Stimulated activated CD8-positive, alpha-beta memory T cell treated with anti-CD3 and anti-CD28 coated beads, Interleukin-15, amount 100 ng/mL, for 48 hours (primary cell): ENCODE measurements around the gene FIGNL1.

Source experiments
- DNase-seq, 2 donors: peaks; one replicate each; pipeline ENCODE4 v3.0.0-alpha.2; 2020; ENCODE audit warnings: low read depth in 2 of 2

The FIGNL1 gene, protein sequence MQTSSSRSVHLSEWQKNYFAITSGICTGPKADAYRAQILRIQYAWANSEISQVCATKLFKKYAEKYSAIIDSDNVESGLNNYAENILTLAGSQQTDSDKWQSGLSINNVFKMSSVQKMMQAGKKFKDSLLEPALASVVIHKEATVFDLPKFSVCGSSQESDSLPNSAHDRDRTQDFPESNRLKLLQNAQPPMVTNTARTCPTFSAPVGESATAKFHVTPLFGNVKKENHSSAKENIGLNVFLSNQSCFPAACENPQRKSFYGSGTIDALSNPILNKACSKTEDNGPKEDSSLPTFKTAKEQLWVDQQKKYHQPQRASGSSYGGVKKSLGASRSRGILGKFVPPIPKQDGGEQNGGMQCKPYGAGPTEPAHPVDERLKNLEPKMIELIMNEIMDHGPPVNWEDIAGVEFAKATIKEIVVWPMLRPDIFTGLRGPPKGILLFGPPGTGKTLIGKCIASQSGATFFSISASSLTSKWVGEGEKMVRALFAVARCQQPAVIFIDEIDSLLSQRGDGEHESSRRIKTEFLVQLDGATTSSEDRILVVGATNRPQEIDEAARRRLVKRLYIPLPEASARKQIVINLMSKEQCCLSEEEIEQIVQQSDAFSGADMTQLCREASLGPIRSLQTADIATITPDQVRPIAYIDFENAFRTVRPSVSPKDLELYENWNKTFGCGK

DNA sequence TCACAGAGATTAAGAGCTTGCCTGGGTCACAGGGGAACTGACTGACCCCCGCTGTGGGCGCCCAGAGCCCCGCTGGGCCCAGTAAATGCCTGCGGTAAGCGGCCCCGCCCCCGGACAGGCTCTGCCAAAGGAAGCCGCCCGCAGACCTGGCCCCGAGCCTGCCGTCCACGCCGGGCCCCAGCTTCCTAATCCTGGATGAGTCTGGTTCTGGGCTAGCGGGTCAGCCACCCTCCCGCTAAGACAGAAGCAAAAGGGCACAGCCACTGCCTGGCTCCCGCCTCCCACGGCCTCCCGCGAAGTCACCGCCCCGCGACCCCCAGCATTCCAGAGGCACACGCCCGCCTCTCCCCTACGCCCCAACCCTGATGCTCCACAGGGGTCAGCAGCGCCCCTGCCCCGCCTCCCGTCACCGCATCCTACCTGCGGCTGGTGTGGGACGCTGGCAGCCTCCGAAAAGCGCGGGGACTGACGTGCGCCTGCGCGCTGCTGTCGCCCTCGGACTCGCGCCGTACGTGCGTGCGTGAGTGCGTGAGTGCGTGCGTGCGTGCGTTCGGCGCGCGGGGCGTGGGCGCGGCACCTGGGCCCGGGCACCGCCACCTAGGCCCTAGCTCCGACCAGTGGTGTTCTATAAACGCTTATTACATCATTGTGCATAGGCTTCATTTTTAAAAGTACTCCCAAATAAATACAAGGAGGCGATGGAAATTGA lies at the start of gene FIGNL1:
TSS of gene FIGNL1 (minus strand) at position 470 of the 709 bp plus-strand sequence. CDS start 3,063 bp downstream, outside the sequence.
- peak; percentile 77 to 83 for DNase-seq

DNA sequence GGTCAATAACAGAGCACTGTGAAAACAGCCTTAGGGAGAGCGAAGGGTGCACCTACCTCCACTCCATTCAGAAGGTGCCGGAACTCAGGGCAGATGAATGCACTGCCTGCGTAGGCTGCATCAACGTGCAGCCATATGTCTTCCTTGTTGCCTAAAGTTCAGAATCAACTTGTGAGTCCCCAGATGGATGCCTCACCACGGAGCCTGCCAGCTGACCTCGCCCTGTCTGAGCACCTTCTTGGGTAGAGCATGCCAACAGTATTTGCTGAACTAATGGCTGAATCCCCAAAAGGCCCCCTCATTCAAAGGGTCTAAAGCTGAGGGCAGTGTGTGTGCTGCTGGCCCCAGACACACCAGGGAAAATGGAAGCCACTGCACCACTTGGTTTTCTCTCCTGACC lies 48.9 kb upstream of the FIGNL1 start:
- no peak for DNase-seq

DNA sequence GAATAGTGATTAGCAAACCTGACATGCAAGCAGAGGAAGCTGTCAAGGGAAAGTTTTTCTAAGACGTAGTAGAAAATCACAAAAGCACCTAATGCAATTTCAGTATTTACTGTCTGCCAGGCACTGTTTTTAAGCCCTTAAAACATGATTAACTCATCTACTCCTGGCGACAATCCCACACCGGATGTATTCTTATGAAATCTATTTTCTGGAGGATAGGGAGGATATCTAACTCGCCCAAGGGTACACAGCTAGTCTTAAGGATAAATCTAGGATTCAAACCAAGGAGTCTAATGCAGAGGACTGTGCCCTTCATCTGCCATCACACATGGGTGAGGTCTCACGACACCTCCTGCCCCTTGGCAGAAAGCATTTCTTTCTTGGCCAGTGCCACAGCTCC lies 47.8 kb upstream of the FIGNL1 start:
- no peak for DNase-seq

DNA sequence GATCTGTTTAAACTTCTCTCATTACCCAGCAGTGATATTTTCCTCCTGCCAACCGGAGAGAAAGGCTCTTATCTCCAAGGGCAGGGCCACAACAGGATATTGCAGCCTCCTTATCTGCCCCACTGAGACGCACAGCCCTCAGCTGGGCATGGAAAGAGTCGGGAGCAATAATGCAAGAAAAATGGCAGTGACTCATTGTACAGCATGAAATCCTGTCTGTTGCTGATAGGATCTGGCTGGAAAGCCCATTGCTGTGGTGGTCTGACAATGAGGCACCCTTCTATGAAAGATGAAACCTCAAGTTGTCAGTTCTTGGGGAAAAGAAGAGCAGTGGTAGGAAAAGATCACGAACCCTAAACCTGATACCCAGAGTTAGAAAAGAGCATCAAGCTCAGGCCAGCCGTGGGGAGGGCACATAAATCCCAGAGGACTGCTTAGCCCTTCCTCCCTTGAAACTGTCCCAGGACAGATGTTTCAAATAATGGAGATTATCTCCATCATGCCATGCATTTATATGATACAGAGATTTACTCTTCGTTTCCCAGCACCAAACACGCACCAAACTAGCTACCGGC lies 47.0 kb upstream of the FIGNL1 start:
- DNase-seq = no peak

DNA sequence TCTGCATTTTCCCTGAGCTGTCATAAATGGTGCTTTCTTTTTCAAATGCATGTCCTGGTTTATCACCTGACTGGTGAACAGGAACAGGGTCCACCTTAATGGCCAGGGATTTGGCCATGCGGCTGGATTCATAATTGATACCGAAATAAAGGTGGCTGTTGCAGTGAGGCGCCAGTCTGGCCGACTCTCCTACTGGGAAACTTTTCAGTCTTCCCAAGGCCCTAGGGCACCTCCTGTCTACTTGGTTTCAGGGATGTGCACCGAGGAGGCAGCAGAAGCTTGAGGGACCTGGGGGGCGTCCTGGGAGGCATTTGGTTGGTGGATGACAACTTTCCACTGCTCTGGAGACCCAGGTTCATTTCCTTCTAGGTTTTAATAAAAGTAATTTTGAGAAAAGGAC lies 46.4 kb upstream of the FIGNL1 start:
- DNase-seq = no peak

DNA sequence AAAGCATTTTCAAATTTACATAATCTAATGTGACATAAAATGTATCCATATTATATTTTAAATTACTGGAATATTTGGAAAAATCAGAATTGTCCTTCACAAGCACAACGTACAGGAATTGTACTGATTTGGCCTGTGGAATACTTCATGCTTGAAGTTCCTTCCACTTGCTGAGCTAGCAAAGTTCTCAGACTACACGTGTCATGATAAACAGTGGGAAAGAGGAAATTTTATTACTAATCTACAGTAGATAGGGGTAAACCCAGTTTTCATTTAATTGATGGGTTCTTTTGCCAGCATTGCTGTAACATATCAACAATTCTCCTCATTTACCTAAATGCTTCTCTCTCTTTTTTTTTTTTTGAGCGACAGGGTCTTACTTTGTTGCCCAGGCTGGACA lies 45.6 kb upstream of the FIGNL1 start:
- DNase-seq = no peak

DNA sequence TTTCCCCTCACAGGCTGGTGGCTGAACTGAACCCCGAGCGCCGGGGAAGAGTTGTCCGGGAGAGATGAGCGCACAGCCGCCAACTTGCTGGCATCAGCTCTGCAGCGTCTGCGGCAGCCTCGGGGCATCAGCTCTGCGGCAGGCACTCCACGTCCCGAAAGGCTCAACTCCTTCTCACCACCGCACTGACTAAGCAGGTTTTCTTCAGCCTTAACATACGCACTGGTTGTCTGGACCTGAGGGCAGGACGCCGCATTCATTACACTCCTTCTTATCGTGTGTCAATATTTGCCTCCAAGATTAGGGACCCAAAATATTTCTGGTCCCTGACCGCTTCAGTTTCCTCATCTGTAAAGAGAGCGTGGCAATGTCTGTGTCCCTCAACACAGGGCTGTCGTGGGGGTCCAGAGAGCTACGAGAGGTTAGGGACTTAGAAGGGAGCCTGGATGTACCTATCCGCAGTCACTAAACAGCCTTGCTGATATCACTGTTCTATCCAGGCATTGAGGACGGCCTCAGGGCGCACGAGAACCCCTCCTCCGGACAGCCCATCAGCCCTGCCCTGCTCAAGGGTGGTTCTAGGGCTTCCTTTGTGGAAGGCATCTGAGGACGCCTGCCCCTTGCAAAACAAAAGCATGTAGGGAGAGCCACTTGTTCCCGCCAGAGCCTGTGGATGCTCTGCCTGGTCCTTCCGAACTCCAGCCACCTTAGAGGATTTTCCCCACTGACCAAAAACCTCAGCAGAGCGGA lies 42.8 kb upstream of the FIGNL1 start:
- DNase-seq = no peak

DNA sequence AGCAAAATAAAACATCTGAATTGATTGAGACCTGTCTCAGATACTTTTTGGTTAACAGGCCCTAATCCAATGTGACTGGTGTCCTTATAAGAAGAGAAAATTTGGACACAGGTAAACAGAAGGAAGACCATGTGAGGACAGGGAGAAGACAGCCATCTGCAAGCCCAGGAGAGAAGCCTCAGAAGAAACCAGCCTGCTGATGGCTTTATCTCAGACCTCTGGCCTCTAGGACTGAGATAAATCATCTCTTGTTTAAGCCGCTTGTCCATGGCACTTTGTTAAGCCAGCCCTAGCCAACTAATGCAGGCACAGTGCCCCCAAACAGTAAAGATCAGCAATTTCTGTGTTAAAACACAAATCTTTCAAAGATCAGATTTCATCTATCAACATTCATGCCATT lies 41.8 kb upstream of the FIGNL1 start:
- no peak for DNase-seq

DNA sequence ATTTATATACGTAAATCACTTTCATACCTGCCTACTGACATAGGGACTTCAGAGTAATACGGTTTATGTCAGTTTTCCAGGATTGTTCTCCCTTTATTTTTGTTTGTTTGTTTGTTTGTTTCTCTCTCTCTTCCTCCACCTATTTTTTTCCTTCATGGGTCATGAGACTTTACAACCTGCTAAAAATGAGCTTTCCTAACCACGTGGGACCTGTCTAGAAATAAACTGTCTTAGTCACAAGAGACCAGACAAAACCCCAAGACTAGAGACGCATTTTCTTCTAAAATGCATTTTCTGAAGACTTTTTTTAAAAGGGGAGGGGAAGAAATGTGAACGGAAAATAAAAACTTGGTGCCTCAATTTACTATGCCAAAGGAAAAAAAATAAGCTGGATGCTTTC lies 41.1 kb upstream of the FIGNL1 start:
- DNase-seq = no peak

DNA sequence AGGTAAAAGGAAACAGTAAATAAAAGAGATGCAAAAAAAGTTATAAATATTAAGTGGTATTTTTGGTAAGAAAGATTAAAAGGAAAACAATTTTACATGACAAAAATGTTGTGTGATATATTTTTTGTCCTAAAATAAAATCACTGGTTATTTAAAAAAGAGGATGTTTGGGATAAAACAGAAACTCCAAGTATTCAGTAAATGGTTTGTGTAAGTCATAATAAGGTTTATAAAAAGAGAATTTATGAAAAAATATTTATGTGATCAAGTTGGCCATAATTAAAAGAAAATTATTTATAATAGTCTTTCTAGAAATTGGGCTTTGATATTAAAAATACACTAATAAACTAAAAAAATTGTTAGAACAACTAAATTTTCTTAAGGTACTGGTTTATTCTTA lies 38.2 kb upstream of the FIGNL1 start:
- no peak for DNase-seq

DNA sequence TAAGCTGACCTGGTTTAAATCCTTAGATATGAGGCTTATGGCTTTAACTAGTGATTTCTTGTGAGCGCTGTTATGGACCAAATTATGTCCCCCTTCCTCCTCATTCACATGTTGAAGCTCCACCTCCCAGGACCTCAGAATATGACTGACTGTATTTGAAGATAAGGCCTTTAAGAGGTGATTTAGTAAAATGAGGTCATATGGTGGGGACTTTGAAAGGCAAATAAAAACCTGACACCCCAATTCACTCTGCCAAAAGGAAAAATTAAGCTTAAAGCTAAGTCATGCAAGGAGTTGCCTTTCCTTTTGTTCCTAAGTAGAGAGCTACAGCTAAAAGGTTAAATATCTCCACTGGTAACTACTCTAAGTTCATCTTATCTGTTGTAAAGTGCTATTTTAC lies 36.4 kb upstream of the FIGNL1 start:
- DNase-seq = no peak

DNA sequence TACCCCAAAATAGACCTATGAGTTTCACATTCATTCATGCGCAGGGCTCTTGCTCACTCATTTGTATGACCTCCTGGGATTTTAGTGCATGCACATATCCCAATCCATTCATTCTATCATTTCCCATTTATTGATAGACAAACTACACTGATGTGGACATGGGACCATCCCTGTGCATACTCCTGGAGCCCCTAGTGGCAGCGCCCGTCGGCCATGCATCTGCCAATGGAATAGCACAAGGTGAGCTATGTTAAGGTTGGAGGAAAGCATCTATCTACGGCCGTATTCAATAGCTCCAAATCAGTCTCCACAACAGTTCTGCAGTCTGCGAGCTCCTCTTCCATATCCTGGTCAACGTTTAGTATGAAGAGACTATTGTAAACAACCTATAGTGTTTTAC lies 31.7 kb upstream of the FIGNL1 start:
- DNase-seq = no peak

DNA sequence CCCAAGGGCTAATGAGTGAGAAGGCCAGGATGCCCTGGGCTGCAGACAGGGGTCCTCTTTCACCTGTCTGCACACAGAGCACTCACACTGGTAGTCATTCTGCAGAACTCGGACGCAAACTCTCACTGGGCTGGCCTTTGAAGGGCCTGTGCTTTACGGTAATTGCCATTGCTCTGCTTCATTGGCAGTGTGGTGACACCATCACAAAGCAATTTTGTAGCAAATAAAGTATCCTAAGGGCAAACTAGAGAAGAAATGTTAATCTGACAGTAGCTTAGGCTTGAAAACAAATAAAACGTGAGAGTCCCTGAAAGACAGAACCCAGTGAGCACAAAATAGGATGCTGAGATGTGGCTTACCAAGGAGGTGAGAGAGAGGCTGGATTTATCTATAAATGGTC lies 30.6 kb upstream of the FIGNL1 start:
- no peak for DNase-seq

DNA sequence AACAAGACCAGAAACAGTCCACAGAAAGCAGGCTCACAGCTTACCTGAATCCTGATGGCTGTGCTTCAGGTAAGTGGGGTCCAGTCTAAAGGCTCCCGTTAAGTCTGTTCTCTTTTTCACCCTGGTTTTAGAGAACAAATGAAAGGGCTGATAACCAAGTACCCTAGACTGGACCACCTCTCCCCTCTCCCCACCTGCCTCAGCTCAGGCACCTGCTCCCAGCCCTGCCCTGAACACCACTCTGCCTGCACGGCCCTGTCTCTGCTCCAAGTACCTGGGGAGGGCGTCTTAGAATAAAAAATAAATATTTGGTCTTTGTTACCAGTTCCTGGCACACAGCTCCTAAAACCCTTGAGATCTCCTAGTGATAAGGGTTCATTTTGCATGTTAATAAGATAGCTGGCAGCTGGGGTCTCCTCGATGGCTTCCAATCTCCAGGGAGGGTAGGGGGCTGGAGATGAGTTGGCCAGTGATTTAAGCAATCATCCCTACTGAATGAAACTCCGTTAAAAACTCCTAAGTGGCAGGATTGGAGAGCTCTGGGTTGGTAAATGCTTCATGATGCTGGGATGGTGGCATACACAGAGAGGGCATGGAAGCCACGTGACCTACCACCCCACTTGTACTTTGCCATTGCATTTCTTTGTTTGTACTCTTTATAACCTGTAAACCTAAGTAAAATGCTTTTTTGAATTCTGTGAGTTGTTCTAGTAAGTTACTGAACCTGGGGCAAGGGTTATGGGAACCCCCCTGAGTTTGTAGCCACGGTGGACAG lies 29.8 kb upstream of the FIGNL1 start:
- DNase-seq = no peak

DNA sequence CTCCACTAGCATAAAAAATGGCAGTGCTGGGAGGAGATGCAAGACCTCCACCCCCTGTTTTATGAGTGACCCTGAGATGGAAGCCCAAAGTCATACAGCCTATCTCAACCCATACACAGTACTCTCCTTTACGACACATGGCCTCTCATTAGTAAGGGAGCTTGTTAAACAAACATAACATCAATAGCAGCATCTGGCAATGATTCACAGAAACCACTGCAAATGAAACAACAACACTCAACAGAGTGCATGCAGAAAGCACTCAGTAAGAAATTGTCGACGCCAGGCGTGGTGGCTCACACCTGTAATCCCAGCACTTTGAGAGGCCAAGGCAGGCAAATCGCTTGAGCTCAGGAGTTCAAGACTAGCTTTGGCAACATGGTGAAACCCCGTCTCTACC lies 27.5 kb upstream of the FIGNL1 start:
- no peak for DNase-seq

DNA sequence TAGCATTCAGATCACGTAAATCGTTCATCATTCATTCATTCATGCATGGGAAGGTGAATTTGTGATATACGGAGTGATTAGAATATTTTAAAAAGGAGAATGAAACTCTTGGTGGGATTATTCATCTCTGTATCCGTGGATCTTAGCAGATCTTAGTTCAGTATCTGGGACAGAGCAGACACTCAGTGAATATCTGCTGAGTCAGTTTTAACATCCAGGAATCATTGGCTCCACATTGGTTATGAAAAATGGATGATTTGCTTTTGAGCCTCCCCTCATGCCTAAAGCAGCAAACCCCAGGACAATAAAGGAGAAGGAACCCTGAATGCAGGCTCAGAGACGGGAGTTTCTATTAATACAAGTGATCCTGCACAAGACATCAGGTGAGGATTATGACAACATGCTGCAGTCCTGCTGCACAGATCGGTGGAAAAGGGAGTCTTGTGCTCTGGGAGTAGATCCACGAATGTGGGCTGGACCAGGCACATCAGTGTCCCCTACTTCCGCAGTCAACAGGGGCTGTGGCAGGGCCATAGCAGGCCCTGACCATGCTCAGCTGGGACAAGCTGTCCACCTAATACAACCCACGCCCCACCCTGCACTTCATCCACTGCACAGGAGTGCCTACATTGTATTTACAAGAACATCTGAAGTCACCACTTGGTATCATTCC lies 26.9 kb upstream of the FIGNL1 start:
- DNase-seq = no peak

DNA sequence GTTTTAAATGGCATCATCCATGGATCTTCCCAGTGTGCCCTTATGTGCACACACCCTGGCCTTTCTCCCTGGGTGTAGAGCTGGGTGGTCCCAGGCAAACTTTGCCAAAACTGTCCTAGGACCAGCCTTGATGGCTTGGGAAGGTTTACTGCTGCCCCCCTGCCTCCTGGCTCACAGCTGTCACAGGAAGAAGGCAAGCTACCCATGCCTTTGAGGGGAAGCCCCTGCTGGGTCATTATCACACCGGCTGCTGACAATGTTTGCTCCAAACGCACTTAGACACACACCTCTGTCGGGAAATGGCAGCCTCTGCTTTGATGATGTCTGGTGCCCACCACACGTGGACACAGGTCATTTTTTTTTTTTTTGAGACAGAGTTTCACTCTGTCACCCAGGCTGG lies 25.2 kb upstream of the FIGNL1 start:
- no peak for DNase-seq

DNA sequence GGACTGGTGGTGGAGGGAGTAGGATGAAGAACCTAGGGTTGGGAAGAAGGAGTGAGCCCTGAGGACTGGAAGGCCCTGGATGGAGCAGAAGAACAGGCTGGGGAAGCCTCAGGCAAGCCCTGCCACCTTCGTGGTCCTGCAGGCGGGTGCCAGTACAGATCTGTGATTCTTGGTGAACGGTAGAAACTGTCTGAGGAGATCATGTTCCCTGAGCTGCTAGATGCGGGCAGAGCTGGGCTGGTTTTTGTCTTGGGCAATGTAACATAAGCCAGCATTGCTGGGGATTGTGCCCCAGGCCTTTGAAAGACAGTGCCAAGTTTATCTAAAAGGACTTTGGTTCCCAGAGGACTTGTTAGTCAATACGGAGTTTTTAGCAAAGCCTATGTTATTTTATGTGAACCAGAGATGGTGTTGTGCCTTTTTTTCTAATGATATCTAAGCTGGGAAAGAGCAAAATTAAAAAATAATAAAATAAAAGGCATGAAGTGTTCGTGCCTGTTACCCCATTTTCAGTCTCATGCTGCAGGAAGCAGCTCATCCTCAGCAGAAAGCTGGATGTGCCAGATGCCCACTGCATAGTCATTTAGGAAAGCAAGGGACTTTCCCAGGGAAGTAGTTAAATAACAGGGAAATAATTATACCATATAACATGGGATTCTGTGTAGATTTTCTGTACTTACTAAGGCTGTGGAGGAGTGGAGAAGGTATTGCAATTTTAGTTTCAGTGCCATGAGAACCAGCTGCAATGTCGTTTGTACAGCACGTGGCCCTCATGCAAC lies 24.4 kb upstream of the FIGNL1 start:
- no peak for DNase-seq

DNA sequence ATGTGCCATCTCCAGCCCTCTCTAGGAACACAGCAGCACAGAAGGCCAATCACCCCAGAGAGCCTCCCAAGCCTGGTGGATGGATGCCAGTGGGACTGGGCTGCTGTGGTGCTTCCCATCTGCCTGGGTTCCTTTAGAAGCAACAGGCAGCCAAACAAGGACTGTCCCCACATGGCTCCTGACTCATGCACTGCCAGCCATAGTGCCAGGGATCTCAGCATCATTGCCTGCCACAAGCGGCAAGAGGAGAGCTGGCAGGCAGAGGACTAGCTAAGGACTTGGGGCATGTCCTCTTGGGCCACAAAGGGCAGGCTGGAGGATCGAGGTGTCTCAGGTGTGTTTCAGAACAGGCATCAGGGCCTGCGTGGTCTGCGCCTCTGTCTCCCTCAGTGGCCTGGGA lies 23.4 kb upstream of the FIGNL1 start:
- no peak for DNase-seq

DNA sequence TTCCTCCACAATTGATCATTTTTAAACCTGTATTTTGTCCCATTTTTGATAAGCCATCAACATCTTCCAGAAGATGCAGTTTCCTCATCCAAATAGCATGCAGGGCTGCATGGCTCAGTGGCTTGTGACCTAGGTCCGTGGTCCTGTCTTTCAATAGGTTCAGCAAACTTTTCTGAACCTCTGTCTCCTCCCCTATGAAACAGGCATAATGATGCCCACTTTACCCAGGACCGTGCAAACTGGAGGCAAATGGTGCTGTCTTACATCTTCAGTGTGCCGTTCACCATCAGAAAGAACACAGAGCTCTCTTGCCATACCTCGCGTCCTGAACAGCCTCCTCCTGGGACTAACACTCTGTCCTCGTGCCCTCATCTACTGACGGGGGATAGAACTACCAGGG lies 22.3 kb upstream of the FIGNL1 start:
- no peak for DNase-seq
